Ascending aorta (tissue), 2 donors: ENCODE measurements around the gene SNRPN. TPM values are rescaled to one million over a fixed set of nuclear protein-coding genes. Genes with fewer than 3 reads are reported as not detected.

Source experiments
- DNase-seq, 2 donors: peaks; one replicate each; pipeline ENCODE4 v3.0.0-alpha.2; 2019; ENCODE audit warnings: low spot score in 2 of 2
- H3K27ac ChIP-seq, 2 donors: fragments of 200-600 bp; sonication (generic); one replicate each; pipeline ENCODE4 v1.5.1; 2016 to 2017; ENCODE audit warnings: mild to moderate bottlenecking in 1 of 2
- H3K27me3 ChIP-seq: fragments of 200-600 bp; sonication (generic); one replicate; pipeline ENCODE4 v1.5.1; 2017
- H3K36me3 ChIP-seq, 2 donors: fragments of 200-600 bp; sonication (generic); one replicate each; pipeline ENCODE4 v1.5.1; 2016
- H3K4me1 ChIP-seq, 2 donors: fragments of 200-600 bp; sonication (generic); one replicate each; pipeline ENCODE4 v1.5.1; 2016 to 2017; ENCODE audit warnings: mild to moderate bottlenecking in 1 of 2
- H3K4me3 ChIP-seq, 2 donors: fragments of 200-600 bp; sonication (generic); one replicate each; pipeline ENCODE4 v1.5.1; 2016 to 2017; ENCODE audit warnings: mild to moderate bottlenecking in 1 of 2
- H3K9me3 ChIP-seq, 2 donors: fragments of 200-600 bp; sonication (generic); one replicate each; pipeline ENCODE4 v1.5.1; 2016
- intact Hi-C: fragments of 100-400 bp; cut with DNase I; formaldehyde crosslinking; loops from one replicate; pipeline ENCODE4 v1.15.1; 2023
- total RNA-seq: library from RNA; depleted of rRNA; stranded (reverse); fragments of >200 nt; gene quantifications from one replicate; pipeline ENCODE4 v1.1.0, GENCODE V29; 2016
- TF ChIP-seq, protein P1 (sequence below), 3 experiments: fragments of 200-600 bp in 2 of 3; fragments of 450-650 bp in 1 of 3; sonication (generic) in 2 of 3; IDR thresholded peaks; one replicate each; pipeline ENCODE4 v1.5.1; 2016 to 2019; ENCODE audit warnings: antibody characterized with exemption in 3 of 3, mild to moderate bottlenecking in 1 of 3, moderate library complexity in 1 of 3

Gene SNRPN
- total RNA-seq, 1 donor from 2014 or later: 121 TPM

DNA sequence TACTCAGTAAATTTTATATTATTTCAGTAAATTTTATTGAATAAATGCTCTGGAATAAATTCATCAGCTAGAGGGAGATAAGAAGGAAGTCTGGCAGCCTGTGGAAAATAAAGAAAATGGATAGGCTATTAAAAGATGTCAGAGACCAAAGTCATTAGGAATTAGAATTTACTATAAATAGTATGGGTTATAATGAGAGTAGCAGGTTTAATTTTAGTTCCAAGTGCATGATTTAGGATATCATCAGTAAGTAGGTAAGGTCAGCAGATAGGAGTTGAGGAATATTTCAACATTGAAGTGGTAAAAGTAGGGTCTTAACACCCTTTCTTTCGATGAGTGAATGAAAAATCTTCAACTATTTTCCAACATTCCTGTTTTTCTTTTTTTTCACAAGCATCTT, 64.6 kb downstream of the SNRPN start:
- intact Hi-C loops: no loop called here
- no peak for DNase-seq

DNA sequence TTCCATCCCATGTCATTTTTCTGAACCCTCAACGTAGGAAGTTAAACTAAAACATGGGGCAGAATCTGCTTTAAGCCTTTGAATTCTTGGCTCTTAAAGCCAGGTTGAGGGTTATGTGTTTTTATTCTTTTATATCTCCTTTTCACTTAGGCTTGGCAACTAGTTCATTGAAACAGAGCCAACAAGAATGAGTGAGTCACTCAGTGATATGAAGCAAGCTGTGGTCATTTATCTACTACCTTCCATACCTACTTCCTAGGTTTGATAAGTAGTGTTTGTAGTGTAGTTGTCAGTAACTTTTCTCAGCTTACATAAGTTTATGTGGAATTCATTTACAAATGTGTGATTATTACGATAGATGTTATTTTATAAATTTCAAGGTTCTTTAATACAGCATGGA, 67.4 kb downstream of the SNRPN start:
- Histone ChIP-seq H3K4me1 (no peaks in the 10 kb centered on the region), H3K9me3 (peaks cover 35 to 92% of the 10 kb centered on the region in 2 donors), H3K27me3 (no peaks in the 10 kb centered on the region), H3K27ac (no peak overlapping the region), H3K4me3 (no peak overlapping the region), H3K36me3 (peaks cover 65 to 83% of the 10 kb centered on the region in 2 donors)
- no peak for DNase-seq
- TF ChIP-seq, protein P1, sequence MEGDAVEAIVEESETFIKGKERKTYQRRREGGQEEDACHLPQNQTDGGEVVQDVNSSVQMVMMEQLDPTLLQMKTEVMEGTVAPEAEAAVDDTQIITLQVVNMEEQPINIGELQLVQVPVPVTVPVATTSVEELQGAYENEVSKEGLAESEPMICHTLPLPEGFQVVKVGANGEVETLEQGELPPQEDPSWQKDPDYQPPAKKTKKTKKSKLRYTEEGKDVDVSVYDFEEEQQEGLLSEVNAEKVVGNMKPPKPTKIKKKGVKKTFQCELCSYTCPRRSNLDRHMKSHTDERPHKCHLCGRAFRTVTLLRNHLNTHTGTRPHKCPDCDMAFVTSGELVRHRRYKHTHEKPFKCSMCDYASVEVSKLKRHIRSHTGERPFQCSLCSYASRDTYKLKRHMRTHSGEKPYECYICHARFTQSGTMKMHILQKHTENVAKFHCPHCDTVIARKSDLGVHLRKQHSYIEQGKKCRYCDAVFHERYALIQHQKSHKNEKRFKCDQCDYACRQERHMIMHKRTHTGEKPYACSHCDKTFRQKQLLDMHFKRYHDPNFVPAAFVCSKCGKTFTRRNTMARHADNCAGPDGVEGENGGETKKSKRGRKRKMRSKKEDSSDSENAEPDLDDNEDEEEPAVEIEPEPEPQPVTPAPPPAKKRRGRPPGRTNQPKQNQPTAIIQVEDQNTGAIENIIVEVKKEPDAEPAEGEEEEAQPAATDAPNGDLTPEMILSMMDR (IDR thresholded peaks at IDR 0.05): no peak
- intact Hi-C loops: no loop called here

More for the DNA sequence above, 64.6 kb downstream of the SNRPN start:
- Histone ChIP-seq H3K9me3 (peaks cover 47 to 98% of the 10 kb centered on the region in 2 donors), H3K27ac (no peak overlapping the region), H3K36me3 (peaks cover 56 to 76% of the 10 kb centered on the region in 2 donors), H3K4me3 (no peak overlapping the region), H3K27me3 (no peaks in the 10 kb centered on the region), H3K4me1 (no peaks in the 10 kb centered on the region)
- TF ChIP-seq, protein P1 (IDR thresholded peaks at IDR 0.05): no peak

Other genes starting within 250 kb of the SNRPN start
- not detected for gene SNURF, start within 50 bp of the SNRPN start, total RNA-seq